K562 (cell line): ENCODE results near the gene AUNIP. TPM values are rescaled to one million over a fixed set of nuclear protein-coding genes. Genes with fewer than 3 reads are reported as not detected.

Experiments
- ARNT ChIP-seq, 2 experiments: fragments of 450-650 bp; IDR thresholded peaks; 2 replicates each; pipeline ENCODE4 v1.6.1; 2016; ENCODE audit warnings: mild to moderate bottlenecking in 1 of 2
- MEF2A ChIP-seq: IDR thresholded peaks from 2 replicates; pipeline ENCODE4 v1.6.1; 2011; ENCODE audit warnings: low read depth, mild to moderate bottlenecking, low read length, moderate library complexity; ENCODE audit not compliant: control insufficient read depth
- ZKSCAN3 ChIP-seq: fragments of 250-450 bp; sonication (Bioruptor Pico); IDR thresholded peaks from 2 replicates; pipeline ENCODE4 v1.4.0; 2020
- ZNF586 ChIP-seq: fragments of 450-650 bp; formaldehyde crosslinking; conservative IDR thresholded peaks from 2 replicates; pipeline ENCODE4 v1.4.0; 2020; ENCODE audit warnings: mild to moderate bottlenecking, moderate library complexity
- polyA plus RNA-seq, 8 experiments: library from polyadenylated mRNA; depleted of rRNA in 4 of 8; stranded (reverse) in 5 of 8; unstranded in 3 of 8; fragments of >200 nt; fragmentation: Nextera tagmentation in 2 of 8; fragmentation: Illumina TruSeq in 1 of 8; extraction: Ambion mirVana in 2 of 8; extraction: Trizol in 1 of 8; gene quantifications; 2 replicates each; pipeline versions ENCODE4 v1.2.1 to v1.2.3, GENCODE V29; 2011 to 2014; ENCODE audit warnings: inconsistent platforms in 1 of 8, missing spikeins in 1 of 8
- total RNA-seq, 7 experiments: library from RNA; depleted of rRNA in 6 of 7; stranded (reverse); fragments of >200 nt in 6 of 7; fragmentation: Illumina TruSeq in 2 of 7; extraction: Trizol in 2 of 7; gene quantifications; 2 replicates each; pipeline versions ENCODE4 v1.2.1 to v1.2.3, GENCODE V29; 2011 to 2021; ENCODE audit warnings: low replicate concordance in 1 of 7
- TF ChIP-seq, protein P1 (sequence below): sonication (generic); formaldehyde crosslinking; IDR thresholded peaks from 2 replicates; pipeline ENCODE4 v1.8.0; 2022; ENCODE audit warnings: mild to moderate bottlenecking, missing genetic modification reagents
- TF ChIP-seq, protein P2 (sequence below): sonication (generic); formaldehyde crosslinking; IDR thresholded peaks from 2 replicates; pipeline ENCODE4 v1.8.0; 2022; ENCODE audit warnings: mild to moderate bottlenecking, missing genetic modification reagents, borderline replicate concordance
- TF ChIP-seq, protein P3 (sequence below): fragments of 250-450 bp; sonication (Bioruptor Pico); IDR thresholded peaks from 2 replicates; pipeline ENCODE4 v1.4.0; 2020
- TF ChIP-seq, protein P4 (sequence below): fragments of 150-350 bp; conservative IDR thresholded peaks from 2 replicates; pipeline ENCODE4 v1.6.1; 2014; ENCODE audit warnings: low read length
- TF ChIP-seq, protein P5 (sequence below): fragments of 250-450 bp; sonication (Bioruptor Pico); IDR thresholded peaks from 2 replicates; pipeline ENCODE4 v1.8.0; 2021; ENCODE audit warnings: borderline replicate concordance, mild to moderate bottlenecking, moderate library complexity; ENCODE audit not compliant: poor library complexity, severe bottlenecking

Gene AUNIP
- total and polyA plus RNA-seq, 9 of the 15 experiments (the other 6 are each of a cell fraction or from before 2014, with no cell fraction given): 12.1 to 53.8 (median 47.1) TPM

GRCh38 chr1:25875154-25875855 lies 16.0 kb upstream of the AUNIP start, which contains the start of gene PAQR7 (continued):
- TF ChIP-seq, protein P1, sequence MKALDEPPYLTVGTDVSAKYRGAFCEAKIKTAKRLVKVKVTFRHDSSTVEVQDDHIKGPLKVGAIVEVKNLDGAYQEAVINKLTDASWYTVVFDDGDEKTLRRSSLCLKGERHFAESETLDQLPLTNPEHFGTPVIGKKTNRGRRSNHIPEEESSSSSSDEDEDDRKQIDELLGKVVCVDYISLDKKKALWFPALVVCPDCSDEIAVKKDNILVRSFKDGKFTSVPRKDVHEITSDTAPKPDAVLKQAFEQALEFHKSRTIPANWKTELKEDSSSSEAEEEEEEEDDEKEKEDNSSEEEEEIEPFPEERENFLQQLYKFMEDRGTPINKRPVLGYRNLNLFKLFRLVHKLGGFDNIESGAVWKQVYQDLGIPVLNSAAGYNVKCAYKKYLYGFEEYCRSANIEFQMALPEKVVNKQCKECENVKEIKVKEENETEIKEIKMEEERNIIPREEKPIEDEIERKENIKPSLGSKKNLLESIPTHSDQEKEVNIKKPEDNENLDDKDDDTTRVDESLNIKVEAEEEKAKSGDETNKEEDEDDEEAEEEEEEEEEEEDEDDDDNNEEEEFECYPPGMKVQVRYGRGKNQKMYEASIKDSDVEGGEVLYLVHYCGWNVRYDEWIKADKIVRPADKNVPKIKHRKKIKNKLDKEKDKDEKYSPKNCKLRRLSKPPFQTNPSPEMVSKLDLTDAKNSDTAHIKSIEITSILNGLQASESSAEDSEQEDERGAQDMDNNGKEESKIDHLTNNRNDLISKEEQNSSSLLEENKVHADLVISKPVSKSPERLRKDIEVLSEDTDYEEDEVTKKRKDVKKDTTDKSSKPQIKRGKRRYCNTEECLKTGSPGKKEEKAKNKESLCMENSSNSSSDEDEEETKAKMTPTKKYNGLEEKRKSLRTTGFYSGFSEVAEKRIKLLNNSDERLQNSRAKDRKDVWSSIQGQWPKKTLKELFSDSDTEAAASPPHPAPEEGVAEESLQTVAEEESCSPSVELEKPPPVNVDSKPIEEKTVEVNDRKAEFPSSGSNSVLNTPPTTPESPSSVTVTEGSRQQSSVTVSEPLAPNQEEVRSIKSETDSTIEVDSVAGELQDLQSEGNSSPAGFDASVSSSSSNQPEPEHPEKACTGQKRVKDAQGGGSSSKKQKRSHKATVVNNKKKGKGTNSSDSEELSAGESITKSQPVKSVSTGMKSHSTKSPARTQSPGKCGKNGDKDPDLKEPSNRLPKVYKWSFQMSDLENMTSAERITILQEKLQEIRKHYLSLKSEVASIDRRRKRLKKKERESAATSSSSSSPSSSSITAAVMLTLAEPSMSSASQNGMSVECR: peak; percentile 89
- no peak for TF ChIP-seq ARNT (IDR thresholded peaks at IDR 0.05)
- TF ChIP-seq, protein P2, sequence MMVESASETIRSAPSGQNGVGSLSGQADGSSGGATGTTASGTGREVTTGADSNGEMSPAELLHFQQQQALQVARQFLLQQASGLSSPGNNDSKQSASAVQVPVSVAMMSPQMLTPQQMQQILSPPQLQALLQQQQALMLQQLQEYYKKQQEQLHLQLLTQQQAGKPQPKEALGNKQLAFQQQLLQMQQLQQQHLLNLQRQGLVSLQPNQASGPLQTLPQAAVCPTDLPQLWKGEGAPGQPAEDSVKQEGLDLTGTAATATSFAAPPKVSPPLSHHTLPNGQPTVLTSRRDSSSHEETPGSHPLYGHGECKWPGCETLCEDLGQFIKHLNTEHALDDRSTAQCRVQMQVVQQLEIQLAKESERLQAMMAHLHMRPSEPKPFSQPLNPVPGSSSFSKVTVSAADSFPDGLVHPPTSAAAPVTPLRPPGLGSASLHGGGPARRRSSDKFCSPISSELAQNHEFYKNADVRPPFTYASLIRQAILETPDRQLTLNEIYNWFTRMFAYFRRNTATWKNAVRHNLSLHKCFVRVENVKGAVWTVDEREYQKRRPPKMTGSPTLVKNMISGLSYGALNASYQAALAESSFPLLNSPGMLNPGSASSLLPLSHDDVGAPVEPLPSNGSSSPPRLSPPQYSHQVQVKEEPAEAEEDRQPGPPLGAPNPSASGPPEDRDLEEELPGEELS (CRISPR knock-in tag): peak; percentile 97; the same call in 1 of the 2 replicates
- TF ChIP-seq MEF2A: no peak
- TF ChIP-seq ZKSCAN3 (CRISPR knock-in tag): no peak
- TF ChIP-seq, protein P3, sequence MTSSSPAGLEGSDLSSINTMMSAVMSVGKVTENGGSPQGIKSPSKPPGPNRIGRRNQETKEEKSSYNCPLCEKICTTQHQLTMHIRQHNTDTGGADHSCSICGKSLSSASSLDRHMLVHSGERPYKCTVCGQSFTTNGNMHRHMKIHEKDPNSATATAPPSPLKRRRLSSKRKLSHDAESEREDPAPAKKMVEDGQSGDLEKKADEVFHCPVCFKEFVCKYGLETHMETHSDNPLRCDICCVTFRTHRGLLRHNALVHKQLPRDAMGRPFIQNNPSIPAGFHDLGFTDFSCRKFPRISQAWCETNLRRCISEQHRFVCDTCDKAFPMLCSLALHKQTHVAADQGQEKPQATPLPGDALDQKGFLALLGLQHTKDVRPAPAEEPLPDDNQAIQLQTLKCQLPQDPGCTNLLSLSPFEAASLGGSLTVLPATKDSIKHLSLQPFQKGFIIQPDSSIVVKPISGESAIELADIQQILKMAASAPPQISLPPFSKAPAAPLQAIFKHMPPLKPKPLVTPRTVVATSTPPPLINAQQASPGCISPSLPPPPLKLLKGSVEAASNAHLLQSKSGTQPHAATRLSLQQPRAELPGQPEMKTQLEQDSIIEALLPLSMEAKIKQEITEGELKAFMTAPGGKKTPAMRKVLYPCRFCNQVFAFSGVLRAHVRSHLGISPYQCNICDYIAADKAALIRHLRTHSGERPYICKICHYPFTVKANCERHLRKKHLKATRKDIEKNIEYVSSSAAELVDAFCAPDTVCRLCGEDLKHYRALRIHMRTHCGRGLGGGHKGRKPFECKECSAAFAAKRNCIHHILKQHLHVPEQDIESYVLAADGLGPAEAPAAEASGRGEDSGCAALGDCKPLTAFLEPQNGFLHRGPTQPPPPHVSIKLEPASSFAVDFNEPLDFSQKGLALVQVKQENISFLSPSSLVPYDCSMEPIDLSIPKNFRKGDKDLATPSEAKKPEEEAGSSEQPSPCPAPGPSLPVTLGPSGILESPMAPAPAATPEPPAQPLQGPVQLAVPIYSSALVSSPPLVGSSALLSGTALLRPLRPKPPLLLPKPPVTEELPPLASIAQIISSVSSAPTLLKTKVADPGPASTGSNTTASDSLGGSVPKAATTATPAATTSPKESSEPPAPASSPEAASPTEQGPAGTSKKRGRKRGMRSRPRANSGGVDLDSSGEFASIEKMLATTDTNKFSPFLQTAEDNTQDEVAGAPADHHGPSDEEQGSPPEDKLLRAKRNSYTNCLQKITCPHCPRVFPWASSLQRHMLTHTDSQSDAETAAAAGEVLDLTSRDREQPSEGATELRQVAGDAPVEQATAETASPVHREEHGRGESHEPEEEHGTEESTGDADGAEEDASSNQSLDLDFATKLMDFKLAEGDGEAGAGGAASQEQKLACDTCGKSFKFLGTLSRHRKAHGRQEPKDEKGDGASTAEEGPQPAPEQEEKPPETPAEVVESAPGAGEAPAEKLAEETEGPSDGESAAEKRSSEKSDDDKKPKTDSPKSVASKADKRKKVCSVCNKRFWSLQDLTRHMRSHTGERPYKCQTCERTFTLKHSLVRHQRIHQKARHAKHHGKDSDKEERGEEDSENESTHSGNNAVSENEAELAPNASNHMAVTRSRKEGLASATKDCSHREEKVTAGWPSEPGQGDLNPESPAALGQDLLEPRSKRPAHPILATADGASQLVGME (CRISPR knock-in tag): no peak
- TF ChIP-seq, protein P4, sequence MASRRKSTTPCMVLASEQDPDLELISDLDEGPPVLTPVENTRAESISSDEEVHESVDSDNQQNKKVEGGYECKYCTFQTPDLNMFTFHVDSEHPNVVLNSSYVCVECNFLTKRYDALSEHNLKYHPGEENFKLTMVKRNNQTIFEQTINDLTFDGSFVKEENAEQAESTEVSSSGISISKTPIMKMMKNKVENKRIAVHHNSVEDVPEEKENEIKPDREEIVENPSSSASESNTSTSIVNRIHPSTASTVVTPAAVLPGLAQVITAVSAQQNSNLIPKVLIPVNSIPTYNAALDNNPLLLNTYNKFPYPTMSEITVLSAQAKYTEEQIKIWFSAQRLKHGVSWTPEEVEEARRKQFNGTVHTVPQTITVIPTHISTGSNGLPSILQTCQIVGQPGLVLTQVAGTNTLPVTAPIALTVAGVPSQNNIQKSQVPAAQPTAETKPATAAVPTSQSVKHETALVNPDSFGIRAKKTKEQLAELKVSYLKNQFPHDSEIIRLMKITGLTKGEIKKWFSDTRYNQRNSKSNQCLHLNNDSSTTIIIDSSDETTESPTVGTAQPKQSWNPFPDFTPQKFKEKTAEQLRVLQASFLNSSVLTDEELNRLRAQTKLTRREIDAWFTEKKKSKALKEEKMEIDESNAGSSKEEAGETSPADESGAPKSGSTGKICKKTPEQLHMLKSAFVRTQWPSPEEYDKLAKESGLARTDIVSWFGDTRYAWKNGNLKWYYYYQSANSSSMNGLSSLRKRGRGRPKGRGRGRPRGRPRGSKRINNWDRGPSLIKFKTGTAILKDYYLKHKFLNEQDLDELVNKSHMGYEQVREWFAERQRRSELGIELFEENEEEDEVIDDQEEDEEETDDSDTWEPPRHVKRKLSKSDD: no peak
- TF ChIP-seq, protein P5, sequence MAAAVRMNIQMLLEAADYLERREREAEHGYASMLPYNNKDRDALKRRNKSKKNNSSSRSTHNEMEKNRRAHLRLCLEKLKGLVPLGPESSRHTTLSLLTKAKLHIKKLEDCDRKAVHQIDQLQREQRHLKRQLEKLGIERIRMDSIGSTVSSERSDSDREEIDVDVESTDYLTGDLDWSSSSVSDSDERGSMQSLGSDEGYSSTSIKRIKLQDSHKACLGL (CRISPR knock-in tag): peak; percentile 48
- TF ChIP-seq ZNF586 (CRISPR knock-in tag): no peak
